Endothelial cell of umbilical vein (primary cell): Measurements from ENCODE around the gene LMNB1. TPM values are rescaled to one million over a fixed set of nuclear protein-coding genes. Genes with fewer than 3 reads are reported as not detected.

Experiments
- BruUV-seq: library from RNA; stranded (reverse); fragments of 400-500 nt; replicated peaks from 2 replicates; lab custom pipeline; 2021; lab: Mats Ljungman, UMichigan
- CTCF ChIA-PET: fragments of 300-600, 350-600 bp; sonication (Branson Sonifier 250); formaldehyde crosslinking; loops from one replicate; lab custom pipeline; 2021; ENCODE audit warnings: antibody characterized with exemption, inconsistent platforms; lab: Charles Lee
- POLR2A ChIA-PET: fragments of 300-600, 350-600 bp; sonication (Branson Sonifier 250); formaldehyde crosslinking; loops from one replicate; lab custom pipeline; 2021; ENCODE audit warnings: antibody characterized with exemption, inconsistent platforms; lab: Charles Lee
- DNase-seq: peaks from one replicate; pipeline ENCODE4 v3.0.0-alpha.2; 2011; ENCODE audit warnings: low read depth, low spot score
- FAIRE-seq: peaks from 2 replicates; lab custom pipeline; 2011; peaks lifted over from hg19 to GRCh38; lab: Jason Lieb, UNC
- H2AFZ ChIP-seq: 2 replicates; pipeline ENCODE4 v1.6.0; 2012; ENCODE audit warnings: low read depth, low read length, control low read depth, inconsistent platforms
- H3K27ac ChIP-seq: 2 replicates; pipeline ENCODE4 v1.5.1; 2011; ENCODE audit warnings: low read depth, mild to moderate bottlenecking, control low read depth, low read length, moderate library complexity; ENCODE audit not compliant: insufficient read depth
- H3K27me3 ChIP-seq, 2 experiments: 2 replicates each; pipeline versions ENCODE4 v1.6.0 to v1.6.1; 2011; ENCODE audit warnings: low read length in 2 of 2, mixed read lengths in 1 of 2; ENCODE audit not compliant: control insufficient read depth in 2 of 2, insufficient read depth in 2 of 2
- H3K36me3 ChIP-seq, 2 experiments: 2 replicates in 1 of 2; 3 replicates in 1 of 2; pipeline ENCODE4 v1.5.1; 2011; ENCODE audit warnings: low read length in 2 of 2, mild to moderate bottlenecking in 1 of 2, moderate library complexity in 1 of 2; ENCODE audit not compliant: control insufficient read depth in 2 of 2, insufficient read depth in 2 of 2; ENCODE audit errors: extremely low read depth in 1 of 2
- H3K4me1 ChIP-seq: 3 replicates; pipeline ENCODE4 v1.5.1; 2011; ENCODE audit warnings: mild to moderate bottlenecking, low read length; ENCODE audit not compliant: control insufficient read depth, insufficient read depth; ENCODE audit errors: extremely low read depth
- H3K4me2 ChIP-seq: 2 replicates; pipeline ENCODE4 v1.6.1; 2011; ENCODE audit warnings: low read length, control low read depth, mixed read lengths; ENCODE audit not compliant: insufficient read depth
- H3K4me3 ChIP-seq, 3 experiments: fragments of 200-600 bp in 1 of 3; sonication (generic), shearing (Covaris generic) in 1 of 3; replicated peaks in 1 of 3; 2 replicates each; pipeline ENCODE4 v1.5.1; 2011 to 2016; ENCODE audit warnings: control low read depth in 3 of 3, low read length in 3 of 3, mild to moderate bottlenecking in 2 of 3, inconsistent platforms in 1 of 3, low read depth in 1 of 3, moderate library complexity in 1 of 3; ENCODE audit not compliant: insufficient read depth in 1 of 3
- H3K79me2 ChIP-seq: 2 replicates; pipeline ENCODE4 v1.6.0; 2012; ENCODE audit warnings: low read length, inconsistent platforms; ENCODE audit not compliant: control insufficient read depth, insufficient read depth
- H3K9ac ChIP-seq: replicated peaks from 2 replicates; pipeline ENCODE3; 2011; ENCODE audit warnings: low read length, control low read depth; ENCODE audit not compliant: insufficient read depth; ENCODE audit errors: extremely low read depth
- H3K9me1 ChIP-seq: replicated peaks from 3 replicates; pipeline ENCODE4 v1.6.0; 2011; ENCODE audit warnings: mild to moderate bottlenecking, low read length; ENCODE audit not compliant: control insufficient read depth, insufficient read depth; ENCODE audit errors: extremely low read depth
- H3K9me3 ChIP-seq: replicated peaks from 2 replicates; pipeline ENCODE4 v1.5.1; 2012; ENCODE audit warnings: low read length, inconsistent platforms; ENCODE audit not compliant: control insufficient read depth, insufficient read depth
- H4K20me1 ChIP-seq: replicated peaks from 2 replicates; pipeline ENCODE3; 2011; ENCODE audit warnings: mild to moderate bottlenecking, low read length; ENCODE audit not compliant: control insufficient read depth, insufficient read depth; ENCODE audit errors: extremely low read depth
- EZH2 ChIP-seq: IDR thresholded peaks from 2 replicates; pipeline ENCODE4 v1.6.1; 2012; ENCODE audit warnings: borderline replicate concordance, low read depth, mild to moderate bottlenecking, moderate library complexity, low read length, inconsistent platforms; ENCODE audit not compliant: severe bottlenecking
- FOS ChIP-seq: IDR thresholded peaks from 2 replicates; pipeline ENCODE4 v1.6.1; 2011; ENCODE audit warnings: mild to moderate bottlenecking, low read length, moderate library complexity, borderline replicate concordance; ENCODE audit not compliant: insufficient read depth
- GATA2 ChIP-seq: IDR thresholded peaks from 2 replicates; pipeline ENCODE4 v1.7.0; 2011; ENCODE audit warnings: low read depth, mild to moderate bottlenecking, moderate library complexity, mixed read lengths, low read length; ENCODE audit not compliant: insufficient read length, insufficient read depth
- MYC ChIP-seq: IDR thresholded peaks from one replicate; pipeline ENCODE4 v1.6.1; 2011; ENCODE audit warnings: mild to moderate bottlenecking, low read depth, low read length
- POLR2A ChIP-seq: IDR thresholded peaks from 2 replicates; pipeline ENCODE4 v1.6.1; 2012; ENCODE audit warnings: low read depth, mild to moderate bottlenecking, control low read depth, low read length
- POLR2AphosphoS5 ChIP-seq: IDR thresholded peaks from 2 replicates; pipeline ENCODE4 v1.6.1; 2012; ENCODE audit warnings: low read depth, mild to moderate bottlenecking, control low read depth, low read length, moderate library complexity; ENCODE audit not compliant: insufficient read depth
- dilution Hi-C: fragments of 300-500 bp; cut with MboI; formaldehyde crosslinking; loops from one replicate; pipeline ENCODE4 v1.15.0; 2019; ENCODE audit warnings: low sequenced_read_pairs; ENCODE audit not compliant: extremely low pct_ligation_motif_present
- intact Hi-C: fragments of 100-400 bp; cut with micrococcal nuclease; formaldehyde crosslinking; loops from one replicate; pipeline ENCODE4 v1.10.0; 2022
- polyA plus RNA-seq, 4 experiments: library from polyadenylated mRNA; depleted of rRNA in 3 of 4; stranded (reverse) in 3 of 4; unstranded in 1 of 4; fragments of >200 nt; gene quantifications; 2 replicates each; pipeline versions ENCODE4 v1.2.1 to v1.2.3, GENCODE V29; 2011 to 2012; ENCODE audit warnings: missing spikeins in 1 of 4
- total RNA-seq: library from RNA; stranded (reverse); gene quantifications from 2 replicates; pipeline ENCODE4 v1.2.3, GENCODE V29; 2021
- TF ChIP-seq, protein P1 (sequence below): IDR thresholded peaks from 2 replicates; pipeline ENCODE4 v1.6.1; 2011; ENCODE audit not compliant: insufficient read depth, insufficient read length

LMNB1 gene
- total and polyA plus RNA-seq, 2 donors (not counting 3 experiments of a cell fraction or from before 2014, with no cell fraction given), result 45.2 to 144 TPM

DNA sequence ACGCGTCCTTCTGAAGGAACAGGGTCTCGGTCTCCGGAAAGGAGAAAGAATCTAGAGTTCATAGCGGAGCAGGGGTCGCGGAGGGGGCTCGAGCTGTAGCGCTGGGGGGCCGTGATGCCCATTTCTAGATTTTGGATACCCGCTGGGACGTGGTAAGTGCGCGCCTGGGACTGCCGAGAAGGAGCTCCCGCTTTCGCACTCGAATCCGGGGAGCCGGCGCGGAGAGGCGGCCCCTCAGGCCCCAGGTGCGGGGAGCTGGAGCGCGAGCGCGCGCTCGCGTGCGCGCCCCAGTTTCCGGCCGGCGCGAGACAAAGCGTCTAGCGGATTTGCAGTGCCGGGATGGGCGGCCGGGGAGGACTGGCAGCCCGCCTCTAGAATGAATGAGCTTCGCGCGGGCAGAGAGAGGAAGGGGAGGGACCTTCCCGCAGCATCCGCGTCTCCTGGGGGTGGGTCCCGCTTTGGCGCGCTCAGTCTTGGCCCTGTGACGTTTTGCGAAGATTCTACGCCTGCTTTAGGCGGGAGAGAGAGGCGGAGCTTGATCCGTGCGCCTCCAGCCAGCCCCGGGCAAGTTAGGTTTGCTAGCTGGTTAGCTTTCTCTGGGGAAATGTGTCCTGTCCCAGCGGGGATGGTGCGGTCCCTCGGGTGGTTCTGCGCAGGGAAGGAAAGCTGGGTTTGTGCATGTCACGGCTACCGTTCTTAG is 1.2 kb downstream of the LMNB1 start:
- Histone ChIP-seq H3K4me2 (peak overlapping the region; percentile 66), H3K4me1 (peaks cover 24% of the 10 kb centered on the region), H3K27me3 (no peaks in the 10 kb centered on the region), H3K79me2 (peaks cover 57% of the 10 kb centered on the region), H3K9me3 (no peaks in the 10 kb centered on the region), H2AFZ (peak overlapping the region; percentile 41), H3K4me3 (peak overlapping the region; percentile 58 to 89 (median 85)), H3K27ac (peak overlapping the region; percentile 80), H4K20me1 (no peaks in the 10 kb centered on the region), H3K36me3 (no peaks in the 10 kb centered on the region), H3K9me1 (no peaks in the 10 kb centered on the region), H3K9ac (peak overlapping the region; percentile 92)
- BruUV-seq, result TSS peak; percentile 55
- POLR2A ChIA-PET, result interaction anchor here (0.6 to 1.4 kb wide), 5 partner anchors 8 to 256 kb away, joined by 3 to 7 read pairs (median 7); partner anchors contain the start of gene MARCHF3
- dilution Hi-C loops, result no loop called here
- FAIRE-seq, result peak; percentile 88
- CTCF ChIA-PET, result interaction anchor here (0.6 to 8.3 kb wide), 19 partner anchors 8 to 714 kb away, joined by 3 to 147 read pairs (median 5); partner anchors contain the start of genes ALDH7A1, MARCHF3 and PHAX
- DNase-seq, result peak; percentile 98
- intact Hi-C loops, result loop anchor here (1.0 to 5.0 kb wide), 7 partner anchors 30 to 739 kb away; partner anchors contain the start of genes MARCHF3, PHAX and PRRC1
- TF ChIP-seq EZH2 (no peak), MYC (no peak), POLR2AphosphoS5 (peak; percentile 94), FOS (no peak), GATA2 (no peak), POLR2A (peak; percentile 95)
- TF ChIP-seq, protein P1, sequence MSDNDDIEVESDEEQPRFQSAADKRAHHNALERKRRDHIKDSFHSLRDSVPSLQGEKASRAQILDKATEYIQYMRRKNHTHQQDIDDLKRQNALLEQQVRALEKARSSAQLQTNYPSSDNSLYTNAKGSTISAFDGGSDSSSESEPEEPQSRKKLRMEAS, result no peak
